Endometrial microvascular endothelial cells (primary cell): ENCODE results near the gene NFATC2. TPM values are rescaled to one million over a fixed set of nuclear protein-coding genes. Genes with fewer than 3 reads are reported as not detected.
"Not testable (repeated sequence)": the region's sequence is repeated elsewhere in the genome, so short reads cannot be mapped to it uniquely, and the experiment has no call there.

ENCODE experiments used
- in situ Hi-C: cut with HindIII; loops from 2 replicates; pipeline ENCODE4 v1.10.0; 2017; ENCODE audit warnings: low sequenced_read_pairs, low pct_unique_long_range_greater_than_20kb; ENCODE audit errors: inconsistent ontology term
- total RNA-seq: library from RNA; depleted of rRNA; stranded (reverse); fragments of >200 nt; gene quantifications from one replicate; pipeline ENCODE4 v1.2.3, GENCODE V29; 2015; ENCODE audit errors: inconsistent ontology term

The NFATC2 gene
- total RNA-seq, 1 donor from 2014 or later = 2.5 TPM

- in situ Hi-C loops = no loop called here
Observed at GRCh38 chr20:51569815-51570738, 27.6 kb upstream of the NFATC2 start.

- in situ Hi-C loops = not testable (repeated sequence)
Observed at GRCh38 chr20:51568533-51568932, 26.0 kb upstream of the NFATC2 start.

DNA sequence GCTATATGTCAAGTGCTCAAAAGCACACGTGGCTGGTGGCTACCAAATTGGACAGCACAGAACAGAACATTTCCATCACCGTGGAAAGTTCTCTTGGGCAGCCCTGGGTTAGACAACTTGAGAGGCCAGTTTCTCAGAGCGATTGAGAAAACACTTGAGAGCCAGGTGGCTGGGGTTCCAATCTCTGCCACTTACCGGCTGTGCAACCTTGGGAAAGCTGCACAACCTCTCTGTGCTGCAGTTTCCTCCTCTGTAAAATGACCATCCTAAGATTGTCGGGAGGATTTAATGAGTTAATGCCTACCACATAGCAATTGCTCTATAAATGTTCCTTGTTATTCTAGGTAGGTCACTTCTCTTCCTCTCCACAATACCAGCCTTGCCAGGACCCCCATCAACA, 25.1 kb upstream of the NFATC2 start:
- in situ Hi-C loops = no loop called here

GRCh38 chr20:51566594-51566993, 24.1 kb upstream of the NFATC2 start:
- in situ Hi-C loops = no loop called here

DNA sequence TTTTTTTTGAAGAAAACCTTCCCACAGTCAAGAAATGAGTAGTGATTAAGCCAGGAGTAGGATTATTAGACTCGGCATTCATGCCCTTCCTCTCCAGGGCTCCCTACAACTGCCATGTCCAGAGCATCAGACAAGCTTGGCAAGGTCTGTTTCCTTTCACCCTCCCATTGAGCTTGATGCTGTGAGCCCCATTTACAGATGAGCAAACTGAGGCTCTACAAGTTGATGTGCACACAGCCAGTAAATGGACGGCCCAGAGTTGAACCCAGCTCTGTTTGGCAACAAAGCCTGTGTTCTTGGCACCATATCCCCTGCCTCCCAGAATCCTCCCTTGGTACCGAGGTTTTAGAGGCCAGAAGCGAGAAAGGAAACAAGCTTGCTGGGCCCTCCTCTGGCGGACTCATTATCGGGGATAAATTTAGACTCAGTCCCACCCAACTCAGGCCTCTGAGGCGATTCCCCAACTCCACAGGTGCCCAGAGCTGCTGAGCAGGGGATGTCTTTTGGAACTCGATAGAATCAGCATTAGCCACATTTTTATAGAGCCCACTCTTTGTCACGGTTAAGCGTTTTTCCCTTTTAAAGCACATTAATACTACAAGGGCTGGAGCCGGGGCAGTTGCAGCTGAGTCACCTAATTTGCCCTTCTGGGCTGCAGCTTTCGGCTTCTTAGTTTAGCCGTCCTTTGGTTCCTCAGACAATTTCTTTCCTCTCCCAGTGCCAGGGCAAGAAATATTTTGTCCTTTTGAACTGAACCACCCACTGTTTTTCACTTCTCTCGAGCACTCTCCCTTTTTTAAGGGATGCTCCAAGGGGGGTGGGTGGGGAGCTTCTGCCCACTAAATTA, 23.0 kb upstream of the NFATC2 start:
- in situ Hi-C loops = no loop called here

GRCh38 chr20:51563486-51564332, 21.2 kb upstream of the NFATC2 start:
- in situ Hi-C loops = no loop called here

DNA sequence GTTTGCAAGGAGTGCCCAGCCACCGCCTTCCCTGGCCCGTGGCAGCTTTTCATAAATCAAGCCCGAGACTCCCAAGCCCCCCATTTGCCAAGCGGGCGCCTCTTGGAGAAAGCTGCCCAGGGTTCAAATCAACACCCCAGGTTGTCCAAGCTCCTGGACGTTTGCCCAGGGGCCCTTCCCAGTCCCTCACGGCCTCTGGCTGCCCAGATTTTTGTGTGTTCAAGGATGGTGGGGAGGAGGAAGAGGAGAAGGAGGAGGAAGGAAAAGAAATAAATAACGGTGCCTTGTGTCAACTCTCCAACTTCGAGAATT, 20.6 kb upstream of the NFATC2 start:
- in situ Hi-C loops = no loop called here

GRCh38 chr20:51562332-51563173, 20.0 kb upstream of the NFATC2 start:
- in situ Hi-C loops = no loop called here

GRCh38 chr20:51562027-51562331, 19.5 kb upstream of the NFATC2 start:
- in situ Hi-C loops = no loop called here

DNA sequence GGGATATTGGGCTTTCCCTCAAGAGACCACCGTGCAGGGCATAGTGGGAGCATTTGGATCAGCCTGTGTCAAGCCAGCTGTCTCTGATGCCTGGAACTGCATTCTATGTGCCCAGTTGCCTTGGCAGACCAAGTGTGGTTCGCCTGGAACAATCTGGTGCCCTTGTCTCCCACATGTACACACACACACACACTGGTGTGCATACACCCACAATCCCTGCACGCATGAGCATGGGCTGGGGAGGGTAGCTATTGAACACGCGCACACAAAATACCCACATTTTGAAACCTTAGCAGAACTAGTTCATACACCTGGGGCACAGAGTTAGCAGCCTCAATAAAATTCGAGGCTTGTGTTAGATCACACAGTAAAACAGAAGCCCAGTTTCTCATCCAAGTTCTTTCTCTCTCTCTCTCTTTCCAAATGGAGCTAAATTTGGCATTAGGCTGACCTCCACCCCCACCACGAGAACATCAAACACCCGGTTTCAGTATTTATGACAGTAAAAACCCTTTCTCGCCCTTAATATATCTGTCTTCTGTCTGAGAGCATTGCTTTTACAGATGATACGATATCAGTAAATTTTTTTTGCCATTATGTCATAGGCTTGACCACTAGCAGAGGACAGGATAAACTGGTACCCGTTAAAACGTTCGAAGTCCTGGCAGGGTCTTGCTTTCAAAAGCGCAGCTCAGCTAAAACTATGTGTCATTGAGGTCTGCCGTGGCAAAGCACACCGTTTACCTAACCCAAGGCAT, 18.2 kb upstream of the NFATC2 start:
- in situ Hi-C loops = no loop called here

- in situ Hi-C loops = no loop called here
Observed at GRCh38 chr20:51560042-51560441, 17.5 kb upstream of the NFATC2 start.

GRCh38 chr20:51554538-51555165, 12.1 kb upstream of the NFATC2 start:
- in situ Hi-C loops = no loop called here

DNA sequence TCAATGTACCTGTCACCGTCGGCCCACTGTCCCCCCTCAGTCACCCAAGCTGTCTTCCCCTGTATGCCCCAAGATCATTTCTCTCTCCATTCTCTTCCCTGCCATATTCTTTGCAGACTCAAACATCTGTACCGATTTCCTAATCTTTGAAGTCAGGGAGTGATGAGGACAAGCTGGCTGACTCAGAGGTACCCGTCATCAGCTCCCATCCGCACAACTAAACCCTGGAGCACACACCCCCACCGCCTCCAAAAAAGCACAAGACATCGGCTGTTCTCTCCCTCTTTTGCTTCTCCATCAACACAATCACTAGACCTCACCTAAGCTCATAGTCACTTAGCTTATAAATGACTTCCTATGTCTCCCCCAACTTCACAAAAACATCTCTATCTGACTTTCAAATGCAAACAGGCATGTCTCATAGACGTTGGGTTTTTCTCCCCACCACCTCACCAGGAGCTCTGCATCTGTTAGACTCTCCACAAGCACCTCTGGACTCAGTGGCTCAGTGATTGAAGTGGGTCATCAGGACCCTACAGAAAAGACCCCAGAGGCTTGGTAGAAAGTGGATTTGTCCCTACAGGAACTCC, 11.5 kb upstream of the NFATC2 start:
- in situ Hi-C loops = no loop called here

GRCh38 chr20:51551186-51551585, 8.7 kb upstream of the NFATC2 start:
- in situ Hi-C loops = no loop called here

- in situ Hi-C loops = no loop called here
Observed at GRCh38 chr20:51549474-51549873, 7.0 kb upstream of the NFATC2 start.

DNA sequence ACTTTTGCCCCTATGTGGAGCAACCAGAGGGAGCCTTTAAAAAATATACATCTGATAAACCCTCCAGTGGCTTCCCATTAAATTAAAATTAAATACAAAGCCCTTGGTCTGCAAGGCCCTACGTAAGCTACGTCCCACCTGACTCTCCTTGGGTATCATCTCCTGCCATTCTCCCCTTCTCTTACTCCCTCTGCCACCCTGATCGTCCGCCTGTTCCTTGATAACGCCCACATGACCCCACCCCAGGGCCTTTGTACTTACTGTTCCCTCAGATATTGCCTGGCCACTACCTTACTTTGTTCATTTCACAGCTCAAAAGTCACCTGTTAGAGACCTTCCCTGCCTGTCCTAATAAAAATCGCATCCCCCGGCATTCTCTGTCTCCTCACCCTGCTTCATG, 5.4 kb upstream of the NFATC2 start:
- in situ Hi-C loops = no loop called here

- in situ Hi-C loops = no loop called here
Observed at GRCh38 chr20:51545515-51545914, 3.0 kb upstream of the NFATC2 start.
